Stimulated activated naive CD8-positive, alpha-beta T cell treated with anti-CD3 and anti-CD28 coated beads, Interleukin-15, Interleukin-2, amounts not matched to agents 100 ng/mL and 50 ng/mL, for 24 hours (primary cell): ENCODE data around the gene FAM131B.

Source experiments
- H3K27ac Mint-ChIP-seq: one replicate; pipeline ENCODE4 v1.8.0; 2021; ENCODE audit warnings: mild to moderate bottlenecking, mixed read lengths
- H3K27me3 Mint-ChIP-seq: one replicate; pipeline ENCODE4 v1.8.0; 2021; ENCODE audit warnings: mixed read lengths
- H3K36me3 Mint-ChIP-seq: one replicate; pipeline ENCODE4 v1.8.0; 2021; ENCODE audit warnings: low read depth, mixed read lengths
- H3K4me1 Mint-ChIP-seq: one replicate; pipeline ENCODE4 v1.8.0; 2021; ENCODE audit warnings: low read depth, mixed read lengths
- H3K4me3 Mint-ChIP-seq: one replicate; pipeline ENCODE4 v1.8.0; 2021; ENCODE audit warnings: mild to moderate bottlenecking, mixed read lengths
- H3K9me3 Mint-ChIP-seq: one replicate; pipeline ENCODE4 v1.8.0; 2021; ENCODE audit warnings: mixed read lengths

Gene FAM131B

GRCh38 chr7:143314127-143314526 lies 48.4 kb downstream of the FAM131B start:
- H3K4me3 Mint-ChIP-seq: no peak overlapping the region
- H3K27me3 Mint-ChIP-seq: no peaks in the 10 kb centered on the region
- peaks cover 20% of the 10 kb centered on the region for H3K4me1 Mint-ChIP-seq
- no peak overlapping the region for H3K27ac Mint-ChIP-seq
- peaks cover 9% of the 10 kb centered on the region for H3K36me3 Mint-ChIP-seq
- H3K9me3 Mint-ChIP-seq: no peaks in the 10 kb centered on the region

- Mint-ChIP-seq H3K4me3 (no peak overlapping the region), H3K27ac (no peak overlapping the region), H3K36me3 (peaks cover 58% of the 10 kb centered on the region), H3K27me3 (no peaks in the 10 kb centered on the region), H3K4me1 (peaks cover 45% of the 10 kb centered on the region), H3K9me3 (no peaks in the 10 kb centered on the region)
These were observed 53.9 kb downstream of the FAM131B start for GRCh38 chr7:143308632-143309031.

- peak overlapping the region; percentile 1 for H3K27ac Mint-ChIP-seq
- H3K27me3 Mint-ChIP-seq: no peaks in the 10 kb centered on the region
- H3K9me3 Mint-ChIP-seq: no peaks in the 10 kb centered on the region
- peaks cover 42% of the 10 kb centered on the region for H3K4me1 Mint-ChIP-seq
- H3K36me3 Mint-ChIP-seq: peaks cover 86% of the 10 kb centered on the region
- H3K4me3 Mint-ChIP-seq: no peak overlapping the region
These were observed 57.0 kb downstream of the FAM131B start for GRCh38 chr7:143305423-143306070.

GRCh38 chr7:143304938-143305337 lies 57.6 kb downstream of the FAM131B start:
- H3K27me3 Mint-ChIP-seq: no peaks in the 10 kb centered on the region
- H3K36me3 Mint-ChIP-seq: peaks cover 91% of the 10 kb centered on the region
- H3K4me1 Mint-ChIP-seq: peaks cover 36% of the 10 kb centered on the region
- peak overlapping the region; percentile 56 for H3K27ac Mint-ChIP-seq
- H3K4me3 Mint-ChIP-seq: no peak overlapping the region
- no peaks in the 10 kb centered on the region for H3K9me3 Mint-ChIP-seq

GRCh38 chr7:143303733-143304132 lies 58.8 kb downstream of the FAM131B start:
- Mint-ChIP-seq H3K27me3 (no peaks in the 10 kb centered on the region), H3K4me1 (peaks cover 35% of the 10 kb centered on the region), H3K36me3 (peaks cover 92% of the 10 kb centered on the region), H3K9me3 (no peaks in the 10 kb centered on the region), H3K27ac (no peak overlapping the region), H3K4me3 (no peak overlapping the region)
